ENCODE results near the gene ADRM1.

- TF ChIP-seq KDM1A (IDR thresholded peaks at IDR 0.05; ENCODE audit: low read depth) (no peak), TP53 (CRISPR knock-in tag; IDR thresholded peaks at IDR 0.05) (no peak), RCOR1 (IDR thresholded peaks at IDR 0.05; ENCODE audit: low read depth, low read length) (no peak), MYC (IDR thresholded peaks at IDR 0.05; ENCODE audit: borderline replicate concordance, low read length) (no peak), MAX (IDR thresholded peaks at IDR 0.05) (no peak), CEBPB (IDR thresholded peaks at IDR 0.05) (no peak), CBX2 (IDR thresholded peaks at IDR 0.05; ENCODE audit: borderline replicate concordance, low read depth) (no peak), EHMT2 (IDR thresholded peaks at IDR 0.05; ENCODE audit: low read depth) (no peak), MAZ (IDR thresholded peaks at IDR 0.05; ENCODE audit: borderline replicate concordance, low read depth, low read length) (no peak), JUN (IDR thresholded peaks at IDR 0.05) (no peak)
- TF ChIP-seq, protein P1, sequence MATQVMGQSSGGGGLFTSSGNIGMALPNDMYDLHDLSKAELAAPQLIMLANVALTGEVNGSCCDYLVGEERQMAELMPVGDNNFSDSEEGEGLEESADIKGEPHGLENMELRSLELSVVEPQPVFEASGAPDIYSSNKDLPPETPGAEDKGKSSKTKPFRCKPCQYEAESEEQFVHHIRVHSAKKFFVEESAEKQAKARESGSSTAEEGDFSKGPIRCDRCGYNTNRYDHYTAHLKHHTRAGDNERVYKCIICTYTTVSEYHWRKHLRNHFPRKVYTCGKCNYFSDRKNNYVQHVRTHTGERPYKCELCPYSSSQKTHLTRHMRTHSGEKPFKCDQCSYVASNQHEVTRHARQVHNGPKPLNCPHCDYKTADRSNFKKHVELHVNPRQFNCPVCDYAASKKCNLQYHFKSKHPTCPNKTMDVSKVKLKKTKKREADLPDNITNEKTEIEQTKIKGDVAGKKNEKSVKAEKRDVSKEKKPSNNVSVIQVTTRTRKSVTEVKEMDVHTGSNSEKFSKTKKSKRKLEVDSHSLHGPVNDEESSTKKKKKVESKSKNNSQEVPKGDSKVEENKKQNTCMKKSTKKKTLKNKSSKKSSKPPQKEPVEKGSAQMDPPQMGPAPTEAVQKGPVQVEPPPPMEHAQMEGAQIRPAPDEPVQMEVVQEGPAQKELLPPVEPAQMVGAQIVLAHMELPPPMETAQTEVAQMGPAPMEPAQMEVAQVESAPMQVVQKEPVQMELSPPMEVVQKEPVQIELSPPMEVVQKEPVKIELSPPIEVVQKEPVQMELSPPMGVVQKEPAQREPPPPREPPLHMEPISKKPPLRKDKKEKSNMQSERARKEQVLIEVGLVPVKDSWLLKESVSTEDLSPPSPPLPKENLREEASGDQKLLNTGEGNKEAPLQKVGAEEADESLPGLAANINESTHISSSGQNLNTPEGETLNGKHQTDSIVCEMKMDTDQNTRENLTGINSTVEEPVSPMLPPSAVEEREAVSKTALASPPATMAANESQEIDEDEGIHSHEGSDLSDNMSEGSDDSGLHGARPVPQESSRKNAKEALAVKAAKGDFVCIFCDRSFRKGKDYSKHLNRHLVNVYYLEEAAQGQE (IDR thresholded peaks at IDR 0.05): no peak
- TF ChIP-seq, protein P2, sequence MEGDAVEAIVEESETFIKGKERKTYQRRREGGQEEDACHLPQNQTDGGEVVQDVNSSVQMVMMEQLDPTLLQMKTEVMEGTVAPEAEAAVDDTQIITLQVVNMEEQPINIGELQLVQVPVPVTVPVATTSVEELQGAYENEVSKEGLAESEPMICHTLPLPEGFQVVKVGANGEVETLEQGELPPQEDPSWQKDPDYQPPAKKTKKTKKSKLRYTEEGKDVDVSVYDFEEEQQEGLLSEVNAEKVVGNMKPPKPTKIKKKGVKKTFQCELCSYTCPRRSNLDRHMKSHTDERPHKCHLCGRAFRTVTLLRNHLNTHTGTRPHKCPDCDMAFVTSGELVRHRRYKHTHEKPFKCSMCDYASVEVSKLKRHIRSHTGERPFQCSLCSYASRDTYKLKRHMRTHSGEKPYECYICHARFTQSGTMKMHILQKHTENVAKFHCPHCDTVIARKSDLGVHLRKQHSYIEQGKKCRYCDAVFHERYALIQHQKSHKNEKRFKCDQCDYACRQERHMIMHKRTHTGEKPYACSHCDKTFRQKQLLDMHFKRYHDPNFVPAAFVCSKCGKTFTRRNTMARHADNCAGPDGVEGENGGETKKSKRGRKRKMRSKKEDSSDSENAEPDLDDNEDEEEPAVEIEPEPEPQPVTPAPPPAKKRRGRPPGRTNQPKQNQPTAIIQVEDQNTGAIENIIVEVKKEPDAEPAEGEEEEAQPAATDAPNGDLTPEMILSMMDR (IDR thresholded peaks at IDR 0.05): no peak
- TF ChIP-seq, protein P3, sequence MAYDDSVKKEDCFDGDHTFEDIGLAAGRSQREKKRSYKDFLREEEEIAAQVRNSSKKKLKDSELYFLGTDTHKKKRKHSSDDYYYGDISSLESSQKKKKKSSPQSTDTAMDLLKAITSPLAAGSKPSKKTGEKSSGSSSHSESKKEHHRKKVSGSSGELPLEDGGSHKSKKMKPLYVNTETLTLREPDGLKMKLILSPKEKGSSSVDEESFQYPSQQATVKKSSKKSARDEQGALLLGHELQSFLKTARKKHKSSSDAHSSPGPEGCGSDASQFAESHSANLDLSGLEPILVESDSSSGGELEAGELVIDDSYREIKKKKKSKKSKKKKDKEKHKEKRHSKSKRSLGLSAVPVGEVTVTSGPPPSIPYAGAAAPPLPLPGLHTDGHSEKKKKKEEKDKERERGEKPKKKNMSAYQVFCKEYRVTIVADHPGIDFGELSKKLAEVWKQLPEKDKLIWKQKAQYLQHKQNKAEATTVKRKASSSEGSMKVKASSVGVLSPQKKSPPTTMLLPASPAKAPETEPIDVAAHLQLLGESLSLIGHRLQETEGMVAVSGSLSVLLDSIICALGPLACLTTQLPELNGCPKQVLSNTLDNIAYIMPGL (CRISPR knock-in tag; IDR thresholded peaks at IDR 0.05; ENCODE audit: borderline replicate concordance): no peak
These were observed 54.9 kb downstream of the ADRM1 start for GRCh38 chr20:62357681-62358080.
